GM21390 (cell line): ENCODE results near the gene SIDT2.
A peak's percentile ranks its signal among the peaks of the same experiment; 100 is the strongest.

Experiments
- ATAC-seq: cut with Tn5 transposase; IDR thresholded peaks from one replicate; pipeline ENCODE4 v1.9.1; 2021; ENCODE audit not compliant: unreplicated experiment

SIDT2 gene

DNA sequence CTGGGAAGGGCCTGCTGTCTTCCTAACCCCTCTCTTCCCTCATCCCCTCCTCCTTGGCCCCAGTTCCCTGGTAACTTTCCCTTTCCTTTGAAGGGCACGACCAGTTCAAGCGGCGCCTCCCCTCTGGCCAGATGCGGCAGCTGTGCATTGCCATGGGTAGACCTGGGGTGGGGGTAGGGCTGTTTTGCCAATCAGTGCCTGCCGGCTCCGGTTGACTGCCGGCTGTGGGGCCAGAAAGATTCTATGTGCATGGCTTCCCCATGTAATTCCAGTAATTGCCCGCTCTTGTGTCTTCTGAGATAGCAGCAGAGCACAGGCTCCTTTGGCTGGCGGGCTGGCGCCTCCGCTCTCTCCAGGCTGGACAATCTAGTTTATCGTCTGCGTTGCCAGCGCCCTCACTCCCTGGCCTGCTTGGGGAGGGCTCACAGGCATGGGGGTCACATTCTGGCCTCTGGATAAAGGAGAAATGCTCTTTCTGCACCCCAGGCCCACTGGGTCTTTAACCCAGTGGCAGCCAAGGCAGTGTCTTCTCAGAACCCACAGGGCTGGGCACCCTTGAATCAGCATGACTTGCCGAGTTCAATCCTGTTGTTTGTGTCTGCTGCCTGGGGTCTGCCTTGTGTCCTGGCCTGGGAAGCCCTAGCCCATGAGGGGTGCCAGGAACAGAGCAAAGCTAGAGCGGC is 9.4 kb downstream of the SIDT2 start:
- ATAC-seq = no peak

DNA sequence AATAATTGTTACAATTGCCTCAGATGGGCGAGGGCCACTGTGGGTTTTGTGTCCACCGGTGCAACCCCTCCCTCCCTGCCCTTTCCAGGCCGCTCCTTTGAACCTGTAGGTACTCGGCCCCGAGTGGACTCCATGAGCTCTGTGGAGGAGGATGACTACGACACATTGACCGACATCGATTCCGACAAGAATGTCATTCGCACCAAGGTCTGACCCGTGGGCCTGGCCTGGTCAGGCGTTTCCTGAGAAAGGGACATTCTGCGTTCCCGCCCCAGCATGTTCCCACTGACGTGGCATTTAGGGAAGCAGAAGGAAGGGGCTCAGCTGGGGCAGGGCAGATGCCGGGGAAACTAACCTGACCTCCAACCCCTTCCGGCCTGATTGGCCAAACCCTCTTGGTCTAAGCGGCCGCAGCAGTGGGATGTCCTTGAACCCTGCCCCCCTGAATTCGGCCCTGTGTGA is 10.1 kb downstream of the SIDT2 start:
- ATAC-seq = no peak

- ATAC-seq = peak; percentile 61
These were observed 10.8 kb downstream of the SIDT2 start for GRCh38 chr11:117189191-117189940.

DNA sequence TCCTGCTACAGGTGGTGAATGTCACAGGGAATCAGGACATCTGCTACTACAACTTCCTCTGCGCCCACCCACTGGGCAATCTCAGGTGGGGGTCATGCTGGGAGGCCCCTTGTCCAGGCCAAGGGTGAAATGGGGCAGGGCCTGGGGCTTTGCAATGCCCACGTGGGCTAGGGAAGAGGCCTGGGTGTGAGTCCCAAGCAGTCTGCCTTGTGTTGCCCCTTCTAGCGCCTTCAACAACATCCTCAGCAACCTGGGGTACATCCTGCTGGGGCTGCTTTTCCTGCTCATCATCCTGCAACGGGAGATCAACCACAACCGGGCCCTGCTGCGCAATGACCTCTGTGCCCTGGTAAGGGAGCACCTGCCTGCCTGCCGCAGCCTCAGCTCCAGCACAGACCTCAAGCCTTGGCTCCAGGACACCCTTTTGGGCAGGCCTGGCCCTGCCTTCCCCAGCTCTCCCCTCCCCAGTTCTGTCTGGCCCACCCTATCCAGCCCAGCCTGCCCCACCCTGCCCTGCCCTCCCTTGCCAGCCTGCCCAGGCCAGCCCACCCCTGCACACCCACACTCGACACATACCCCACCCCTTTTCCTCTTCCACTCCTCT is 11.5 kb downstream of the SIDT2 start:
- ATAC-seq = no peak

GRCh38 chr11:117191680-117192400 is 13.3 kb downstream of the SIDT2 start:
- no peak for ATAC-seq

DNA sequence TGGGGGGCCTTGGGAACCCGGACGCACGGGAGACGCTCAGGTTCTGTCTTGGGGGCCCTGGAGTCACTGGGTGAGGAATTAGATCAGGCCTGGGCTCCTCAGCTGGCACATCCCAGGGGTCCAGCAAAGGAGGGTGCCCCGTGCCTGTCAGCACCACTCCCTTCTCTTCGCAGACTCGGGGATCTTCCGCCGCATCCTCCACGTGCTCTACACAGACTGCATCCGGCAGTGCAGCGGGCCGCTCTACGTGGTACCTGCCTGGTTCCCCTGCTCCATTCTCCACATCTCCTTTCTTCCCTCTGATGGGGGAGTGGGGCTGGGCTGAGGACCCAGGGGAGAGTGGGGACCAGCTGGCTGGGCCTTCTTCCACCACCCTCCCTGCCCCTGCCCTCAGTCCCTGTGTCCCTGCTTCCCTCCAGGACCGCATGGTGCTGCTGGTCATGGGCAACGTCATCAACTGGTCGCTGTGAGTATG is 13.9 kb downstream of the SIDT2 start:
- ATAC-seq = no peak

DNA sequence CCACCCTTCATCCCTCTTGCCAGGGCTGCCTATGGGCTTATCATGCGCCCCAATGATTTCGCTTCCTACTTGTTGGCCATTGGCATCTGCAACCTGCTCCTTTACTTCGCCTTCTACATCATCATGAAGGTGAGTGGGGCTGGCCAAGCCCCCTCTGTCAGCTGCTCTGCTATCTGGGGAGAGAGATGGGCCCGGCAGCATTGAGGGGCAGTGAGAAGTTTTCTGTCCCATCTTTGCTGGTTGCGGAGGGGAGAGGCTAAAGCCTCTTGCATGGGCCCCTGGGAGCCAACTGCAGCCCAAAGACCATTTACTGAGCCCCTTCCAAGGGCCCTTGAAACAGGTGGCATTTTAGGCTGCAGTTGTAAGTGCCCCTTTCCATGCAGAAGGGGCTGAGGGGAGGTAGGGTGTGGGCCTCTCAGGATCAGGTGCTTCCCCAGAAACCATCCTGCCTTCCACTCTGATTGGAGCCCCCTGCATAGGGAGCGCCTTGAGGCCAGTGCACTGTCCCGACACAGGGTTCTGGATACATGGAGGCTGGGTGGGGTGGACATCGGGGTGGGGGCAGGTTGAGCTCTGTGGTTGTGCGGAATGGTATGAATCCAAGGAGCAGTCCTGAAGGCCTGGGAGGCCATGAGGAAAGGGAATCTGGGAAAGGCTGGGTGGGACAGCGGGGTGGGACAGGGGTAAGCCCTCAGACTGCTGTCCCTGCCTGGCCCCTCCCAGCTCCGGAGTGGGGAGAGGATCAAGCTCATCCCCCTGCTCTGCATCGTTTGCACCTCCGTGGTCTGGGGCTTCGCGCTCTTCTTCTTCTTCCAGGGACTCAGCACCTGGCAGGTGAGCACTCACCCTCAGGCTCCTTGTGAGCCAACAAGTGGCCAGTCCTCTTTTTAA is 14.8 kb downstream of the SIDT2 start:
- no peak for ATAC-seq

- no peak for ATAC-seq
These were observed 15.7 kb downstream of the SIDT2 start for GRCh38 chr11:117194267-117194666.

- ATAC-seq = no peak
These were observed 16.7 kb downstream of the SIDT2 start for GRCh38 chr11:117195258-117195657.

- ATAC-seq = no peak
These were observed 17.2 kb downstream of the SIDT2 start for GRCh38 chr11:117195761-117196160.

DNA sequence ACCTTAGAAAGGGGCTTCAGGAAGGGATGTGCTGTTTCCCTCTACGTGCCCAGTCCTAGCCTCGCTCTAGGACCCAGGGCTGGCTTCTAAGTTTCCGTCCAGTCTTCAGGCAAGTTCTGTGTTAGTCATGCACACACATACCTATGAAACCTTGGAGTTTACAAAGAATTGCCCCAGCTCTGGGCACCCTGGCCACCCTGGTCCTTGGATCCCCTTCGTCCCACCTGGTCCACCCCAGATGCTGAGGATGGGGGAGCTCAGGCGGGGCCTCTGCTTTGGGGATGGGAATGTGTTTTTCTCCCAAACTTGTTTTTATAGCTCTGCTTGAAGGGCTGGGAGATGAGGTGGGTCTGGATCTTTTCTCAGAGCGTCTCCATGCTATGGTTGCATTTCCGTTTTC is 18.5 kb downstream of the SIDT2 start:
- no peak for ATAC-seq

- ATAC-seq = no peak
These were observed 19.2 kb downstream of the SIDT2 start for GRCh38 chr11:117197516-117198456.

- ATAC-seq = no peak
These were observed 20.1 kb downstream of the SIDT2 start for GRCh38 chr11:117198613-117199012.

GRCh38 chr11:117199053-117199915 is 20.7 kb downstream of the SIDT2 start, which contains the start of gene TAGLN:
Gene TAGLN (plus strand): TSS chr11:117199370. CDS start chr11:117203014, 3,644 bp downstream.
- no peak for ATAC-seq

GRCh38 chr11:117199916-117200812 is 21.6 kb downstream of the SIDT2 start:
- no peak for ATAC-seq

DNA sequence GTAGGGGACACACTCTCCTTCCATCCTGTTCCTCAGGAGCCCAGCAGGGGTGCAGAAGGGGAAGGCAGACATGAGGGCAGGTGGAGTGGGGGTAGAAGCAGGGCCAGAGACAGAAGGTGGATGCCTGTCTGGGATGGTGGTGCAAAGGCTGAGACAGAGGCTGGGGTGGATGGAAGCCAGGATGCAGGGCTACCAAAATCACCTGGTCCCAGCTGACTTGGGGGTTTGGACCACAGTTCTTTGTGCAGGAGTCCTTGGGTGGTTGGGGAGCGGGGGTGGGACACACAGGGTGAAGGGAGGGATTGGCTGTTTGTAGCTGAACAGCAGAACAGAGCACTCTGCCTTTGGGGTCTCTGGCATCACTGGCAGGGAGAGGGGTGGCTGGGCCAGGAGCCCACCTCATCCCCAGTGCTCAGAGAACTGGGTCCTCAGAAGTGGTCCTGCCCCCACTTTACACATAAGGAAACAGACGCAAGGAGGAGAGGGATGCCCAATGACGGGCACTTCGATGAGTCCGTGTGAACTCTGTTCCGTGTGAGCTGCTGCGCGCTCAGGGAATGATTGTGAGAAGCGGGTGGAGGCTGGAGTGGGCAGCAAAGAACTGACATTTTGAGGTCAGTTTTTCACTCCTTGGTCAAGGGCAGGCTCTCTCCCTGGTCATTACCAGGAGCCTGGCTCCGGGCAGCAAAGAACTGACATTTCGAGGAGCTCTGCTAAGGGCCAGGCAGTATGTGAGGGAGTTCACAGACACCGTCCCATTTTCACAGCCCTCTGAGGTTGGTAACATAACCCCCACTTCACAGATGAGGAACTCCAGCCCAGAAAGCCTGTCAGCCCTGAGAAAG is 22.5 kb downstream of the SIDT2 start:
- ATAC-seq = no peak
